Measurements from ENCODE around the gene UNC5C.

Gene UNC5C

DNA sequence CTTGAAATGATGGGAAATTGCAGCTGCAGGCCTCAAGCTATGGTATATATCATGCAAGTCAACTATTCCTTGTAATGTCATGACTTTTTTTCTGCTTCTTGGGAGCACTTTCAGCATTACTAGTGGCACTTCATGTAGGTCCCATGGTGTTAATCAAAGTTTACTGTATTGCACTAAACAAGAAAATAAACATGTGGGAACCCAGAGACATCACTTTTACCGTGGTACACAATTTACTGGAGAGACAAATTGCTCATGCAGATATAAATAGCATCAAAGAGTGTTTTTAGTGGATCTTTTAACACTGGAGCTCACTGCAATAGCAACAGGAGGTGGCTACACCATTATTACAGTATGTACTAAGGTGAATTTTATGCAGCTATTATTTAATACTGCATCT lies 79.2 kb downstream of the UNC5C start:
- H3K4me3 ChIP-seq (ENCODE audit: control insufficient read depth, low read depth, low read length), result no peak overlapping the region
- DNase-seq (ENCODE audit: low read depth), result no peak
- TF ChIP-seq, protein P1, sequence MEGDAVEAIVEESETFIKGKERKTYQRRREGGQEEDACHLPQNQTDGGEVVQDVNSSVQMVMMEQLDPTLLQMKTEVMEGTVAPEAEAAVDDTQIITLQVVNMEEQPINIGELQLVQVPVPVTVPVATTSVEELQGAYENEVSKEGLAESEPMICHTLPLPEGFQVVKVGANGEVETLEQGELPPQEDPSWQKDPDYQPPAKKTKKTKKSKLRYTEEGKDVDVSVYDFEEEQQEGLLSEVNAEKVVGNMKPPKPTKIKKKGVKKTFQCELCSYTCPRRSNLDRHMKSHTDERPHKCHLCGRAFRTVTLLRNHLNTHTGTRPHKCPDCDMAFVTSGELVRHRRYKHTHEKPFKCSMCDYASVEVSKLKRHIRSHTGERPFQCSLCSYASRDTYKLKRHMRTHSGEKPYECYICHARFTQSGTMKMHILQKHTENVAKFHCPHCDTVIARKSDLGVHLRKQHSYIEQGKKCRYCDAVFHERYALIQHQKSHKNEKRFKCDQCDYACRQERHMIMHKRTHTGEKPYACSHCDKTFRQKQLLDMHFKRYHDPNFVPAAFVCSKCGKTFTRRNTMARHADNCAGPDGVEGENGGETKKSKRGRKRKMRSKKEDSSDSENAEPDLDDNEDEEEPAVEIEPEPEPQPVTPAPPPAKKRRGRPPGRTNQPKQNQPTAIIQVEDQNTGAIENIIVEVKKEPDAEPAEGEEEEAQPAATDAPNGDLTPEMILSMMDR (conservative IDR thresholded peaks at IDR 0.05; ENCODE audit: control insufficient read depth, insufficient read depth, low read depth, low read length), result no peak

DNA sequence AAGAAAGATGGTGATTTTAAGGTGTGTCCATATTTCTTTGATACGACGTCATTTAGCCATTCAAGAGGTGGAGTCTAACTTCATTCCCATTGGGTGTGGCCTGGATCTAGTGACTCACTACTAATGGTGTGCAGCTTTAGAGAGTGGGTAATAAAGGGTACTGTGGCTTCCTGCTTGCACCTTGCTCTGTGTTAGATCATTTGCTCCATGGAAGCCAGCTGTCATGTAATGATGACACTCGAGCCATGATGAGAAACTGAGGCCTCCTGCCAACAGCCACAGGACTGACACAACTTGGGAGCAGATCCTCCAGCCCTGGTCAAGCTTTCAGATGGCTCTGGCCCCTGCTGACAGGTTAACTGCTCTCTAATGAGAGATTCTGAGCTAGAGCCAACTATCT lies 82.0 kb downstream of the UNC5C start:
- no peak for DNase-seq (ENCODE audit: low read depth)

DNA sequence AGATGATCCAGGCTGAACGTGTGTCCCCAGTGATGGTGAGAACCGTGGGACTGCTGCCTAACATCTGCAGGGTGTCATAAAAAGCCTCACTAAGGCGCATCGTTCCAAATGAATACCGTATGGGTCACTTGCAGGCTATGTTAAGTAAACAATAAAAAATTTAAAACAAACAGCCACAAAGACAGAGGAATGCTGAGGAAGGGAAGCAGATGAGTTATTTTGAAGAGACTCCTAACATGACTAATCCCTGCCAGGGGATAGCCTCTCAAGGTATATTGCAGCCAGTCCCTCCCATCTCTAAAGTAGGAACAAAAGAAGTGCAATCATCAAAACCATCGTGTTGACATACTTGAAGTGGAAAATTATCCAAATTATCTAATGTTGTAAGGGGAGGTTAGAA lies 83.8 kb downstream of the UNC5C start:
- TF ChIP-seq, protein P1 (conservative IDR thresholded peaks at IDR 0.05; ENCODE audit: control insufficient read depth, insufficient read depth, low read depth, low read length), result no peak
- no peak overlapping the region for H3K4me3 ChIP-seq (ENCODE audit: control insufficient read depth, low read depth, low read length)
- DNase-seq (ENCODE audit: low read depth), result no peak

More for the DNA sequence above, 82.0 kb downstream of the UNC5C start:
- no peak overlapping the region for H3K4me3 ChIP-seq (ENCODE audit: control insufficient read depth, low read depth, low read length)
- TF ChIP-seq, protein P1 (conservative IDR thresholded peaks at IDR 0.05; ENCODE audit: control insufficient read depth, insufficient read depth, low read depth, low read length), result no peak

DNA sequence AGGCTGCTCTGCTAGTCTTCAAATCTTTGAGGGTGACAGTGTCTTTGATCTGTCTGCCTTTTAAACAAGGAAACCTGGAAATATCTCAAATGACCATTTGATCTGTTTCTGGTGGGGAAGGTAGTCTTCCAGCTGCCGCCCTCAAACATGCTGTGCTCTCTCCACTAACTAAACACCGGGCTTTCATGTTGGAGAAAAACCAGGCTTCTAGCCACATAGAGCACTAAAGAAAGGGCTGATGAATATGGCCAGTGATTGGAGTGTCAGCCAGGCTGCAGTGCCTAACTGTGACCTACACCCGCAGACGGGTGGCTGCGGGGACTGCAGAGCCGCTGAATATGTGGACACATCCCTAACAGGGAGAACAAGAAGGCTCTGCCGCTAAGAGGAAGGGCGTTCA lies 85.9 kb downstream of the UNC5C start:
- DNase-seq (ENCODE audit: low read depth), result no peak
- H3K4me3 ChIP-seq (ENCODE audit: control insufficient read depth, low read depth, low read length), result no peak overlapping the region
- TF ChIP-seq, protein P1 (conservative IDR thresholded peaks at IDR 0.05; ENCODE audit: control insufficient read depth, insufficient read depth, low read depth, low read length), result no peak

DNA sequence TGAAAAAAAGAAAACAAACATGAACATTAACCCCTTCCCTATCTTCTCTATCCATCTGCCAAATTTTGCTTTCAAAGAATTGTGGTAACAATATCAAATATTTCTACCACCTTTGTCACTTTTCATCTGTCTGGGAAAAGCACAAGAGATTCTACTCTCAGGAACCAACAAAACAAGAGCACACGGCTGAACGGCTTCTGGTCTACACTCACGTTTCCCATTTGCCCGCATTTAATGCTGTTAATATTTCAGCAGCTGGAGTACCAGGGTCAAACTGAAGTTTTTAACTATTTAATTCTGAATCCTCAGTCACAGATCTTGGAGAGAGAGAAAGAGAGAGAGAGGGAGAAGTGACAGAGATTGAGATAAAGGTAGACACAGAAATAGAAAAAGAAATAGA lies 91.4 kb downstream of the UNC5C start:
- TF ChIP-seq, protein P1 (conservative IDR thresholded peaks at IDR 0.05; ENCODE audit: control insufficient read depth, insufficient read depth, low read depth, low read length), result no peak
- no peak for DNase-seq (ENCODE audit: low read depth)
- no peak overlapping the region for H3K4me3 ChIP-seq (ENCODE audit: control insufficient read depth, low read depth, low read length)

DNA sequence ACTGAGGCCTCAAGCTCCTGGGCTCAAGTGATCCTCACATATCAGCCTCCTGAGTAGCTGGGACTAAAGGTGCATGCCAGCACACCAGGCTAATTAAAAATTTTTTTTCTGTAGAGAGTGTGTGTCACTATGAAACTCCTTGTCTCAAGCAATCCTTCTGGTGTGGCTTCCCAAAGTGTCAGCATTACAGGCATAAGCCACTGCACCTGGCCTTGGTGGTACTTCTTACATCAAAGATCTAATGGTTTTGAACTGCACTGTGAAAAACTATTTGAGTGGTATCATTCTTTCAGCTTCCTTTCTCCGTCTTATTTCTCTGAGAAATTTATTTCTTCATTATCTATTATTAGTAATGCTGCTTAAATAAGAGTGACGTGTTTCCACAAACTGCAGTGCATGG lies 98.5 kb downstream of the UNC5C start:
- DNase-seq (ENCODE audit: low read depth), result no peak
- no peak overlapping the region for H3K4me3 ChIP-seq (ENCODE audit: control insufficient read depth, low read depth, low read length)
- TF ChIP-seq, protein P1 (conservative IDR thresholded peaks at IDR 0.05; ENCODE audit: control insufficient read depth, insufficient read depth, low read depth, low read length), result no peak

DNA sequence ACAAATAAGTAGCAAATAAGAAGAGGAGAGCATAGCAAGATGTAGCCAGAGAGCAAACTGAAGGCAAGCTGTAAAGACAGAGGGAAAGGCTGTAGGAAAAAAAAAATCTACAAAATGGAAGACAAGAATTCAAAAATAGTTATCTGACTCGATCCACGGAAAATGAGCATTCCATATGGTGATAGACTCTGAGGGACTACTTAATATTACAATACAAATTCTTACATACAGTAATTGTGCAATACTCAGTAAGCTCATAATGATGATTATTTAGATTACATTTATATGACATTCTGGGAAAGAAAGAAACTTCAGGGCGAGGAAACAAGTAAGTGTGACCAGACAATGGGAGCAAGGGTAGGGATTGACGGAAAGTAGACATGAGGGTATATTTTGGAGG lies 102.6 kb downstream of the UNC5C start:
- TF ChIP-seq, protein P1 (conservative IDR thresholded peaks at IDR 0.05; ENCODE audit: control insufficient read depth, insufficient read depth, low read depth, low read length), result no peak
- H3K4me3 ChIP-seq (ENCODE audit: control insufficient read depth, low read depth, low read length), result no peak overlapping the region
- no peak for DNase-seq (ENCODE audit: low read depth)
